Measurements from ENCODE around the gene RSPH1. TPM values are rescaled to one million over a fixed set of nuclear protein-coding genes. Genes with fewer than 3 reads are reported as not detected.

RSPH1 gene
- total and polyA plus RNA-seq, 2 experiments from 2014 or later: 0.06 to 0.43 TPM

- no peak for DNase-seq (ENCODE audit: low read depth in 1 of 2, low spot score in 1 of 2)
- no peaks in the 10 kb centered on the region for H3K4me1 ChIP-seq (ENCODE audit: low read depth)
- H3K4me3 ChIP-seq: no peak overlapping the region
- TF ChIP-seq, protein P1, sequence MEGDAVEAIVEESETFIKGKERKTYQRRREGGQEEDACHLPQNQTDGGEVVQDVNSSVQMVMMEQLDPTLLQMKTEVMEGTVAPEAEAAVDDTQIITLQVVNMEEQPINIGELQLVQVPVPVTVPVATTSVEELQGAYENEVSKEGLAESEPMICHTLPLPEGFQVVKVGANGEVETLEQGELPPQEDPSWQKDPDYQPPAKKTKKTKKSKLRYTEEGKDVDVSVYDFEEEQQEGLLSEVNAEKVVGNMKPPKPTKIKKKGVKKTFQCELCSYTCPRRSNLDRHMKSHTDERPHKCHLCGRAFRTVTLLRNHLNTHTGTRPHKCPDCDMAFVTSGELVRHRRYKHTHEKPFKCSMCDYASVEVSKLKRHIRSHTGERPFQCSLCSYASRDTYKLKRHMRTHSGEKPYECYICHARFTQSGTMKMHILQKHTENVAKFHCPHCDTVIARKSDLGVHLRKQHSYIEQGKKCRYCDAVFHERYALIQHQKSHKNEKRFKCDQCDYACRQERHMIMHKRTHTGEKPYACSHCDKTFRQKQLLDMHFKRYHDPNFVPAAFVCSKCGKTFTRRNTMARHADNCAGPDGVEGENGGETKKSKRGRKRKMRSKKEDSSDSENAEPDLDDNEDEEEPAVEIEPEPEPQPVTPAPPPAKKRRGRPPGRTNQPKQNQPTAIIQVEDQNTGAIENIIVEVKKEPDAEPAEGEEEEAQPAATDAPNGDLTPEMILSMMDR (IDR thresholded peaks at IDR 0.05; ENCODE audit: low read depth, low read length): no peak
- no peak overlapping the region for H3K27ac ChIP-seq
- no peaks in the 10 kb centered on the region for H3K9me3 ChIP-seq (ENCODE audit: low read depth)
- H3K36me3 ChIP-seq: no peaks in the 10 kb centered on the region
- no peaks in the 10 kb centered on the region for H3K27me3 ChIP-seq
Measured at GRCh38 chr21:42447732-42448131, 48.3 kb downstream of the RSPH1 start.

- Histone ChIP-seq H3K27me3 (no peaks in the 10 kb centered on the region), H3K4me3 (no peak overlapping the region), H3K36me3 (no peaks in the 10 kb centered on the region), H3K27ac (no peak overlapping the region), H3K9me3 (ENCODE audit: low read depth) (no peaks in the 10 kb centered on the region), H3K4me1 (ENCODE audit: low read depth) (no peaks in the 10 kb centered on the region)
- no peak for DNase-seq (ENCODE audit: low read depth in 1 of 2, low spot score in 1 of 2)
- TF ChIP-seq, protein P1 (IDR thresholded peaks at IDR 0.05; ENCODE audit: low read depth, low read length): no peak
Measured at GRCh38 chr21:42447182-42447581, 48.8 kb downstream of the RSPH1 start.

GRCh38 chr21:42446531-42446930 is 49.5 kb downstream of the RSPH1 start:
- no peaks in the 10 kb centered on the region for H3K36me3 ChIP-seq
- H3K4me3 ChIP-seq: no peak overlapping the region
- TF ChIP-seq, protein P1 (IDR thresholded peaks at IDR 0.05; ENCODE audit: low read depth, low read length): no peak
- H3K4me1 ChIP-seq (ENCODE audit: low read depth): no peaks in the 10 kb centered on the region
- no peaks in the 10 kb centered on the region for H3K27me3 ChIP-seq
- DNase-seq (ENCODE audit: low read depth in 1 of 2, low spot score in 1 of 2): no peak
- H3K9me3 ChIP-seq (ENCODE audit: low read depth): no peaks in the 10 kb centered on the region
- H3K27ac ChIP-seq: no peak overlapping the region

DNA sequence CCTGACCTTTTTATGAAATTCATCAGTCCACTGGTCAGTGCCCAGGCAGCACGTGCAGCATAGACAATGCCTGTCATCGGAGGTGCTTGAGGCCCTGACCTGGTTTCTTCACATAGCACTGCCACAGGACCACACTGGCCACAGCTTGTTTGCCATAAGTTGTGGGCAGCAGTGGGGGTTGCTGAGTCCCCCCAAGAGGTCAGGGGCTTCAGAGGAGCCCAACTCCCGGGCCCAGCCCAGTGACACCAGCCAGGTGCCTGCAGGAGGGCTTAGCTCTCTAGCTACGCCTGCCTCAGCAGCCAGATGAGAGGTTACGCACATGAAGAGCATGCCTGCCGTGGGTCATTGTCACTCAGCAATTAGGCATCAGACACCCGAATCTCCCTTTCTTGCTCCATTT is 50.7 kb downstream of the RSPH1 start:
- Histone ChIP-seq H3K36me3 (no peaks in the 10 kb centered on the region), H3K9me3 (ENCODE audit: low read depth) (no peaks in the 10 kb centered on the region), H3K4me1 (ENCODE audit: low read depth) (no peaks in the 10 kb centered on the region), H3K4me3 (no peak overlapping the region), H3K27me3 (no peaks in the 10 kb centered on the region), H3K27ac (no peak overlapping the region)
- TF ChIP-seq, protein P1 (IDR thresholded peaks at IDR 0.05; ENCODE audit: low read depth, low read length): no peak
- DNase-seq (ENCODE audit: low read depth in 1 of 2, low spot score in 1 of 2): no peak

DNA sequence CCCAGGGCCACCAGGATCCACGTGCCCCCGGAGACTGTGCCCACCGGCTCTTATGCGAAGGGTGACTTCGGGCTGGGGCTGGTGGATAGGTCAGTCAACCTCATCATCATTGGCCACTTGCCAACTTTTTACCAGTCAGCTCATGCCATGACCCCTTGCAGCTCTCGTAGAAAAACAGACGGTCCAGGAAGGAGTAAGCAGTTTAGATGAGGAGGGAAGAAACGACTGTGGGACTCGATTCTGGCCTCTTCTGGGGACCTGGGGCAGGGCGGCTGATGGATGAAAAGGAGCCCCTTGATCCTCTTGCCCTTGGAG is 51.3 kb downstream of the RSPH1 start:
- no peak for DNase-seq (ENCODE audit: low read depth in 1 of 2, low spot score in 1 of 2)
- Histone ChIP-seq H3K27me3 (no peaks in the 10 kb centered on the region), H3K9me3 (ENCODE audit: low read depth) (no peaks in the 10 kb centered on the region), H3K4me1 (ENCODE audit: low read depth) (no peaks in the 10 kb centered on the region), H3K4me3 (no peak overlapping the region), H3K27ac (no peak overlapping the region), H3K36me3 (no peaks in the 10 kb centered on the region)
- TF ChIP-seq, protein P1 (IDR thresholded peaks at IDR 0.05; ENCODE audit: low read depth, low read length): no peak
